ENCODE data around the gene DUSP8. TPM values are rescaled to one million over a fixed set of nuclear protein-coding genes. Genes with fewer than 3 reads are reported as not detected.

The DUSP8 gene
- total RNA-seq, 2 donors from 2014 or later, result 4.7 to 7.0 TPM

DNA sequence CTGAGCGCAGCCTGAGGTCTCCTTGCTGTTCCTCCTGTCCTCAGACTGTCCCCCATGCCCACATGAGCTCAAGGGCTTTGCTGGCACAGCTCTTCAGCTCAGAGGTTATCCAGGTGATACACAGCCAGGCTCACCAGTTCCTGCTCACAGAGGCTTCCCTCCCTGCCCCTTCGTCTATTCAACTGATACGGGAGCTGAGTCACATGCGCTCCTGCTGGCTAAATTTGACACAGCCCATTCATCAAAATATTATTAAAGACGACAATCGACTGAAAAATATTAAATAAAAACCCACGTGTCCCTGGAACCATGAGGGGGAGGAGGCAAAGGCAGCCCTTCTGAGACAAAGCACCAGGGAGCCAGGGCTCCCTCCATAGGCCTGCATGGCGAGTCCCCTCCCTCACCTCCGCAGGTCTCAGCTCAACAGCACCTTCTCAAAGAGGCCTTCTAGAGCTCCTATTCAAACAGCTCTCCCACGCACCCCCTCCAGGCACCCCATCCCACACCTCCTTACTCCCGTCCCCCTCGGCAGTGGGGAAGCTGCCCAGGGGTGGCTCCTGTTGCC is 40.5 kb downstream of the DUSP8 start:
- no peaks in the 10 kb centered on the region for H3K9me3 Mint-ChIP-seq
- Histone ChIP-seq H3K27ac (ENCODE audit: low read depth, low read length) (peak overlapping the region; percentile 60), H3K4me1 (ENCODE audit: control insufficient read depth, insufficient read depth, low read length) (no peaks in the 10 kb centered on the region), H3K9ac (ENCODE audit: extremely low read depth, low read length, poor library complexity, severe bottlenecking) (no peak overlapping the region), H3K27me3 (ENCODE audit: control insufficient read depth, insufficient read depth, low read length, poor library complexity, severe bottlenecking) (no peaks in the 10 kb centered on the region), H3K9me3 (ENCODE audit: control insufficient read depth, low read length) (no peaks in the 10 kb centered on the region), H3K4me3 (ENCODE audit: low read length) (no peak overlapping the region), H3K36me3 (ENCODE audit: control insufficient read depth, insufficient read depth, low read length) (no peaks in the 10 kb centered on the region)
- H3K27me3 Mint-ChIP-seq (ENCODE audit: insufficient read depth), result no peaks in the 10 kb centered on the region
- TF ChIP-seq, protein P1, sequence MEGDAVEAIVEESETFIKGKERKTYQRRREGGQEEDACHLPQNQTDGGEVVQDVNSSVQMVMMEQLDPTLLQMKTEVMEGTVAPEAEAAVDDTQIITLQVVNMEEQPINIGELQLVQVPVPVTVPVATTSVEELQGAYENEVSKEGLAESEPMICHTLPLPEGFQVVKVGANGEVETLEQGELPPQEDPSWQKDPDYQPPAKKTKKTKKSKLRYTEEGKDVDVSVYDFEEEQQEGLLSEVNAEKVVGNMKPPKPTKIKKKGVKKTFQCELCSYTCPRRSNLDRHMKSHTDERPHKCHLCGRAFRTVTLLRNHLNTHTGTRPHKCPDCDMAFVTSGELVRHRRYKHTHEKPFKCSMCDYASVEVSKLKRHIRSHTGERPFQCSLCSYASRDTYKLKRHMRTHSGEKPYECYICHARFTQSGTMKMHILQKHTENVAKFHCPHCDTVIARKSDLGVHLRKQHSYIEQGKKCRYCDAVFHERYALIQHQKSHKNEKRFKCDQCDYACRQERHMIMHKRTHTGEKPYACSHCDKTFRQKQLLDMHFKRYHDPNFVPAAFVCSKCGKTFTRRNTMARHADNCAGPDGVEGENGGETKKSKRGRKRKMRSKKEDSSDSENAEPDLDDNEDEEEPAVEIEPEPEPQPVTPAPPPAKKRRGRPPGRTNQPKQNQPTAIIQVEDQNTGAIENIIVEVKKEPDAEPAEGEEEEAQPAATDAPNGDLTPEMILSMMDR (conservative IDR thresholded peaks at IDR 0.05), result no peak
- no peaks in the 10 kb centered on the region for H3K36me3 Mint-ChIP-seq (ENCODE audit: low read depth)
- peak overlapping the region; percentile 69 for H3K27ac Mint-ChIP-seq
- no peaks in the 10 kb centered on the region for H3K4me1 Mint-ChIP-seq
- 89 to 97% methylated on average over 8 to 12 of the region's 12 CpGs for WGBS, 2 experiments (ENCODE audit: insufficient coverage in 1 of 2, insufficient read length in 1 of 2)
- H3K4me3 Mint-ChIP-seq, result no peak overlapping the region
- no peak for DNase-seq

DNA sequence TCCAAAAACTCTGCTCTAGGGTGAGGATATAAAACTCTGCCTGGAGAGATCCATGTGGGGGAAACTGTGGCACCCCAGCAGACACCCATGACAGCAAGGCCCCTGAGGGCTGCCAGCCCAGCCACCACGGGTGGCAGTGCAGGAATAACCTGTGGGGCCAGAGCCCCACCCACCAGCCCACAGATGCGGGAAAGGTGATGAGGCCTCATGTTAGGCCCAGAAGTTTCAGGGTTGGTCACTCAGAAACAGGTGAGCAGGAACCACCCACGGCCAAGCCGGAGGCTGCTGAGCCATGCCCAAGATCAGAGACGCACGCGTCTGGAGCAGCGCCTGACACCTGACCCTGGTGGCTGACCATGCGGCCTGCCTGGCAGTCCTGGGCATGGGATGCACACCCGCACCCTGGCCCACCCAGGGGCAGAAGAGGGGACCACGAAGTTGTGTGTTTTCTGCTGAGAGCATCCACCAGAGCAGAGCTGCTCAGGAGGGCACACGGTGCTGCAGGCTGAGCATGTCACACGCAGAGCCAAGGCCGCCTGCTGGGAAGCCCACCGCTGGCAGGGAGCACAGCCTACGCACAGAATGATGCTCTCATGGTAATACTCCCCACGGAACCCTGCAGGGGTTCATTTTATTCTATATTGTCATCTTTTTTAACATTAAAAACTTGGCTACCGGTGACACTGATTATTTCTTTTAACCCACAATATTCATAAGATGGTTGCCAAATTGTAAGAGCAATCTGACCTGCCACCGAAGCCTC is 41.2 kb downstream of the DUSP8 start:
- TF ChIP-seq, protein P1 (conservative IDR thresholded peaks at IDR 0.05), result no peak
- no peaks in the 10 kb centered on the region for H3K4me1 Mint-ChIP-seq
- Histone ChIP-seq H3K27ac (ENCODE audit: low read depth, low read length) (no peak overlapping the region), H3K9ac (ENCODE audit: extremely low read depth, low read length, poor library complexity, severe bottlenecking) (no peak overlapping the region), H3K4me3 (ENCODE audit: low read length) (no peak overlapping the region), H3K27me3 (ENCODE audit: control insufficient read depth, insufficient read depth, low read length, poor library complexity, severe bottlenecking) (no peaks in the 10 kb centered on the region), H3K9me3 (ENCODE audit: control insufficient read depth, low read length) (no peaks in the 10 kb centered on the region), H3K36me3 (ENCODE audit: control insufficient read depth, insufficient read depth, low read length) (no peaks in the 10 kb centered on the region), H3K4me1 (ENCODE audit: control insufficient read depth, insufficient read depth, low read length) (no peaks in the 10 kb centered on the region)
- no peak for DNase-seq
- 95 to 96% methylated on average over 15 to 19 of the region's 19 CpGs for WGBS, 2 experiments (ENCODE audit: insufficient coverage in 1 of 2, insufficient read length in 1 of 2)
- H3K4me3 Mint-ChIP-seq, result no peak overlapping the region
- no peaks in the 10 kb centered on the region for H3K36me3 Mint-ChIP-seq (ENCODE audit: low read depth)
- H3K27me3 Mint-ChIP-seq (ENCODE audit: insufficient read depth), result no peaks in the 10 kb centered on the region
- H3K9me3 Mint-ChIP-seq, result no peaks in the 10 kb centered on the region
- no peak overlapping the region for H3K27ac Mint-ChIP-seq

DNA sequence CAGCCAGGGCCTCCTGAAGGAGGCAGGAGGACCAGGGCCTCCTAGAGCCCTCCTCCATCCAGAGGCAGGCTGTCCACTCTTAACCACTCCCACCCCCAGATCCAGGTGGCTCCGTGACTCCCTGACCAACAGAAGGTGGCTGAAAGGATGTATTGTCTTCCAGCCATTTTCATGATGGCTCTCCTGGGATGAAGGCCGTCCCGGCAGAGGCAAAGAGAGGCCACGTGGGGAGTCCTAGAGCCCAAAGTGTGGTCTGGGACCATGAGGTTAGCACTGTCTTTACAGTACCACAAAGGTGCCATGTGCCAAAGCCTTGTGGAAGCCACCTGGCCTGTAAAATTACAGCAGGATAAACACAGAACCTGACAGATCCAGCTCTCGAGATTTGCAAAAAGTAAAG is 42.3 kb downstream of the DUSP8 start:
- no peak for DNase-seq
- Mint-ChIP-seq H3K36me3 (ENCODE audit: low read depth) (no peaks in the 10 kb centered on the region), H3K9me3 (no peaks in the 10 kb centered on the region), H3K4me3 (no peak overlapping the region), H3K27ac (no peak overlapping the region), H3K4me1 (no peaks in the 10 kb centered on the region), H3K27me3 (ENCODE audit: insufficient read depth) (no peaks in the 10 kb centered on the region)
- Histone ChIP-seq H3K4me1 (ENCODE audit: control insufficient read depth, insufficient read depth, low read length) (no peaks in the 10 kb centered on the region), H3K27me3 (ENCODE audit: control insufficient read depth, insufficient read depth, low read length, poor library complexity, severe bottlenecking) (no peaks in the 10 kb centered on the region), H3K4me3 (ENCODE audit: low read length) (no peak overlapping the region), H3K36me3 (ENCODE audit: control insufficient read depth, insufficient read depth, low read length) (no peaks in the 10 kb centered on the region), H3K27ac (ENCODE audit: low read depth, low read length) (no peak overlapping the region), H3K9me3 (ENCODE audit: control insufficient read depth, low read length) (no peaks in the 10 kb centered on the region), H3K9ac (ENCODE audit: extremely low read depth, low read length, poor library complexity, severe bottlenecking) (no peak overlapping the region)
- TF ChIP-seq, protein P1 (conservative IDR thresholded peaks at IDR 0.05), result no peak
- WGBS, 2 experiments (ENCODE audit: insufficient coverage in 1 of 2, insufficient read length in 1 of 2), result 83% methylated on average over 3 to 5 of the region's 5 CpGs
